ENCODE data around the gene LAMTOR1.
"Not testable (repeated sequence)": the region's sequence is repeated elsewhere in the genome, so short reads cannot be mapped to it uniquely, and the experiment has no call there.

The LAMTOR1 gene

DNA sequence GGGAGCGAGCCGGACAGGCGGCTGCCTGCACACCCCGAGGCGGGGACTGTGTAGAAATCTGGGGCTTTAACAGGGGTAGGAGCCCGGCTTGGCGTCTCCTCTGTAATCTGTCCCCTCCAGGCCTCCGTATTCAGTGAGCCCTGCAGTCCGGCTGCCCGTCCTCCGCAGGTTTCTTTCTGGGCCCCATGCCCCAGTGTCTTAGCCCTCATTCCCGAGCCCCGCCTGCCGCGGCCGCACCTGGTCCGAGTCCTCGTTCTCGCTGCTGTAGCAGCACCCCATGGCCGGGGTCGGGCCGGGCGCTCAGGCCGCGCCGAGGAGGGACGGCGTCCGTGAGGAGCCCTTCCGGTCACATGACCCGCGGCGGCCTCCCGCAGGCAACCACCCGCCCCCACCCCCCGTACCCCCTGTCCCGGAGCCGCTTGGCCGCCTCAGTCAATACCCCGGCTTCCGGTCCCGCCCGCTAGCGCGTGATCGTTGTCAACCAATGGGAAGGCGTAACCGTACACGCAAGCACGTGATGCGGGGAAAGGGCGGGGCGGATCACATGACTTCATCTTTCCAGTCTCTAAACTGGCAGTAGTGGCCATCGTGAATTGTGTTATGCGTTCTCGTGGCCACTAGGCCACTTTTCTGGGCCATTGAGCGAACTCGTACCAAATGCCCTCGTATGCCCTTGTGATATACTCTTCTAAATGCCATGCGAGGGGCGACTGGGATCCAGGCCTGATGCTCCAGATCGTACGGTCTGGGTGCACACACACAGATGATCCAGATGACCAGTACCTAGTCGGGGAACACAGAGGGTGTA, at the start of gene LAMTOR1:
Gene LAMTOR1 (minus strand): TSS at position 352 of the 808 bp plus-strand sequence. CDS start 73 bp downstream, at position 279.
- peak; percentile 99 for DNase-seq

DNA sequence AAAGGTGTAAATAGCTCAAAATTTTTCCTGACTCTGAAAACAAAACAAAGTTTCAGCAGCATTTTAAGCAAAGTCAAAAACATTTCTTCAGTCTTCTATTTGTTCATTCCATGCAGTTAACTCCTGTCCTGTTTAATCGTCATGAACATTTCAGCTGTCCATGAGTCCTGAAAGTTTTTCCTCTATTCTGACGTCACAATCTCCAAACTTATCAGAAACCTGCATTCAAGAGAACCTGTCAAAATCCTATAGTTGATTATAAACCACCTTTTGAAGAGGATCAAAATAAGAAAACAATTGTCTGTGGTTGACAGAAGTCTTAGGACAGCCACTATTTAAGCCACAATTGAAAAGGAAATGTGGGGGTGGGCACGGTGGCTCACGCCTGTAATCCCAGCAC, 47.8 kb upstream of the LAMTOR1 start:
- no peak for DNase-seq

- DNase-seq = no peak
Observed at GRCh38 chr11:72146625-72147024, 43.5 kb upstream of the LAMTOR1 start.

- DNase-seq = no peak
Observed at GRCh38 chr11:72144807-72145565, 41.9 kb upstream of the LAMTOR1 start.

- not testable (repeated sequence) for DNase-seq
Observed at GRCh38 chr11:72142543-72142942, 39.4 kb upstream of the LAMTOR1 start.

DNA sequence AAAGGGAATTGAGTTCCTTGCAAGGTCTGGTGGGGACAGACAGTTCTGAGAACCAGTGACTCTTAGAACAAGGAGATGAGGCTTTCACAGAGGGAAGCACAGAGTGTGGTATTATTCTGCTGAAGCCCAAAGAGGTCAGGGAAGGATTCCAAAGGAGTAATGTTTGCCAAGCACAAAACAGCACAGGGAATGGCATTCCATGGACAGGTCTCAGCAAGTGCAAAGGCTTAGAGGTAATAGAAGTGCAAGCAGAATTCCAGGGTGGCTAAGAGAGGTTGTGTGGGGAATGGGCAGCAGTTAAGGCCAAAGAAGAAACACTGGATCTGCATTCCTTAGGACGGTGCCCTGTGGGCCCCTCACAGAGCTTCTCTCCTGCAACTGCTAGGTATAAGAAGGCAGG, 39.0 kb upstream of the LAMTOR1 start:
- not testable (repeated sequence) for DNase-seq

DNA sequence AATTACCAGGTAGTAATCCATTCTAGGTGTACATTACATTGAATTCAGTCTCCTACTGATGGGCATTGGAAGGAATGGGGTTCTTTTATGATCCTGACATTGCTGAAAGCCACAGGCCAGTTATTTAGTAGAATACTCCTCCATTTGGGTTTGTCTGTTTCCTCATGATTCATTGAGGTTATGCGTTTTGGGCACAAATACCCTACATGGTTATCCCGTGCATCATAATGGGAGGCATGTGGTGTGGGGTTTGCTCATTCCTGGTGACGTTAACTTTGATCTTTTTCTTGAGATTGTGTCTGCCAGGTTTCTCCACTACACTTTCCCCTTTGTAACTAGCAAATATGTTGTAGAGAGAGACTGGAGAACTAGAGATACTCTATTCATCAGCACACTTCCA, 38.0 kb upstream of the LAMTOR1 start:
- no peak for DNase-seq

GRCh38 chr11:72140661-72141060, 37.6 kb upstream of the LAMTOR1 start:
- no peak for DNase-seq

DNA sequence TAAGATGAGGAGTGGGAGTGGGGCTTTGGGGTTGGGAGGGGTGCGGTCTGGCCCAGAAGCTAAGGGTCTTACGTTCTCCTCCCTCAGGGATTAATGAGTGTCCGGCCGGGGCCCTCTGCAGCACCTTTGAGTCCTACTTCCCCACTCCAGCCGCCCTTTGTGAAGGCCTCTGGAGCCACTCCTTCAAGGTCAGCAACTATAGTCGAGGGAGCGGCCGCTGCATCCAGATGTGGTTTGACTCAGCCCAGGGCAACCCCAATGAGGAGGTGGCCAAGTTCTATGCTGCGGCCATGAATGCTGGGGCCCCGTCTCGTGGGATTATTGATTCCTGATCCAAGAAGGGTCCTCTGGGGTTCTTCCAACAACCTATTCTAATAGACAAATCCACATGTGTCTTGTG, 36.4 kb upstream of the LAMTOR1 start:
- no peak for DNase-seq

DNA sequence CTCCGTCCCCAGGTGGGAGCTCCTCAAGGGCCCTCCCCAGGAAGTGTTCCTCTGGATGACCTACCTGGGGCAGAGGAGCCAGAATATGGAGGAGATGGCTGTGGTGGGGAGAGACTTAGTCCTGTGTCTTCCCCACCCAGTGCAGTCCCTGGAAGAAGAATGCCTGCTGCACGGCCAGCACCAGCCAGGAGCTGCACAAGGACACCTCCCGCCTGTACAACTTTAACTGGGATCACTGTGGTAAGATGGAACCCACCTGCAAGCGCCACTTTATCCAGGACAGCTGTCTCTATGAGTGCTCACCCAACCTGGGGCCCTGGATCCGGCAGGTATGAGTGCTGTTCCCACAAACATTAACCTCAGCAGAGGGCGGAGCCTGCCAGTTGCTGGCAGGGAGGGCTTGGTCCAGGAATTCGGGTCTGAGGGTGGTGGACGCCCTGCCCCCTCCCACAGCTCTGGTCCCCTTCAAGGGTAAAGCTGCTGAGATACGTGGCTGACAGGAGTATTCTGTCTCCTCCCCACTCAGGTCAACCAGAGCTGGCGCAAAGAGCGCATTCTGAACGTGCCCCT, 35.8 kb upstream of the LAMTOR1 start:
- DNase-seq = no peak

- DNase-seq = no peak
Observed at GRCh38 chr11:72136684-72137262, 33.7 kb upstream of the LAMTOR1 start.

DNA sequence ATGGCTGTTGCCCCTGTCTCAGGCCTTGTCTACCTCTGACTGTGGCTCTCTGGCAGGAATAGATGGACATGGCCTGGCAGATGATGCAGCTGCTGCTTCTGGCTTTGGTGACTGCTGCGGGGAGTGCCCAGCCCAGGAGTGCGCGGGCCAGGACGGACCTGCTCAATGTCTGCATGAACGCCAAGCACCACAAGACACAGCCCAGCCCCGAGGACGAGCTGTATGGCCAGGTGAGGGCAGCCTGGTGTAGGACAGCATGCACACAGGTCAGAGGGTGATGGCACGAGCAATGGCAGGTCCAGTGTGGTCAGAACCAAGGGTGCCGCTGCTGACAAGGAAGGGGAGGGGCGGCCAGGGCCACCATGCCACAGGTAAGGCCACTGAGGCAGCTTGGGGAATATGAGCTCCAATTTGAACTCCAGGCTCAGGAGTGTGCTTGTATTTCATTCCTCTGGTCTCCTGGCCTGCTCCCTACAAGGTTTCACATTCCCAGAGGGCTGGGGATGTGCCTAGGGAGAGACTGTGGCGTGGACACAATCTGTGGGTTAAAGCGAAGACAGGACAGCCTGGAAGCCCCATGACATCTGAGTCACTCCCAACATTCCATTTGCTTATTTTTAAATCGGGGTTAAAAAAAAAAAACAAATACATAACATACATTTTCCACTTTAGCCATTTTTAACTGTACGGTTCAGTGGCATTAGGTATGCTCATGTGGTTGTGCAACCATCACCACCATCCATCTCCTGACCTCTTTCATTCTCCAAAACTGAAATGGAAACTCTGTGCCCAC, 33.0 kb upstream of the LAMTOR1 start:
- no peak for DNase-seq

DNA sequence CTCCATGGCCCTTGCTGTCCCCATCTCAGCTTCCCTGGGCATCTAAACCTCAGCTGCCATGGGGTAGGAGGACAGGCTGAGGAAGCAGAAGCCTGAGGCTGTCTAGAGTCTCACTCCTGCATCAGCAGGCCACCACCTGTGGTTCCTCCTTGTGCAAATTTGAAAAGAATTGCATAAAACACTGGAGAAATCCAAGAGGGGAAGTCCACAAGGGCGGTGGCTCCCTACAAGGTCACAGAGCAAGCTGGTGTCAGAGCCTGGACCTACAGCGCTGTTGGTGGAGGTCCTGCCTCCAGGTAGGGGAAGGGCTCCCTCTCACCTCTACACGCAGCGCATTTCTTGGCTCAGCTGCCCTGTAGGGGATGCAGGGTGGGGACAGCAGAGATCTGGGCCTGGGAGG, 32.4 kb upstream of the LAMTOR1 start, which contains the start of gene FOLR3:
Gene FOLR3 (plus strand): TSS at position 253 of the 400 bp plus-strand sequence. CDS start 228 bp downstream, outside the sequence.
- not testable (repeated sequence) for DNase-seq

- no peak for DNase-seq
Observed at GRCh38 chr11:72132646-72133045, 29.5 kb upstream of the LAMTOR1 start.

DNA sequence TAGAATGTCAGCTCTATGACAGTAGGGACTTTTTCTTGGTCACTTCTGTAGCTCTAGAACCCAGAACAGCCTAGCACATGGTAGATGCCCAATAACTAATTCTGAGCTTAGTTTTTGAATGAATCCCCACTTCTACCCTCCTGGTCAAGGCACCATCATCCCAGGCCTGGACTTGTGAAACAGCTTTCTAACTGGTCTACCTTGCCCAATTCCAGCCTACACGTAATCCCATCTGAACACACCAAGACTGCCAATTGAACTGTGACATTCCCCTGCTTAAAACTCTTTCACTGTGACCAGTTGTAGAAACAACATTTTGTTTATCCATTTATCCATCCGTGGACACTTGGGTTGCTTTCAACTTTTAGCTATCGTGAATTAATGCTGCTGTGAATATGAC, 26.3 kb upstream of the LAMTOR1 start:
- no peak for DNase-seq

DNA sequence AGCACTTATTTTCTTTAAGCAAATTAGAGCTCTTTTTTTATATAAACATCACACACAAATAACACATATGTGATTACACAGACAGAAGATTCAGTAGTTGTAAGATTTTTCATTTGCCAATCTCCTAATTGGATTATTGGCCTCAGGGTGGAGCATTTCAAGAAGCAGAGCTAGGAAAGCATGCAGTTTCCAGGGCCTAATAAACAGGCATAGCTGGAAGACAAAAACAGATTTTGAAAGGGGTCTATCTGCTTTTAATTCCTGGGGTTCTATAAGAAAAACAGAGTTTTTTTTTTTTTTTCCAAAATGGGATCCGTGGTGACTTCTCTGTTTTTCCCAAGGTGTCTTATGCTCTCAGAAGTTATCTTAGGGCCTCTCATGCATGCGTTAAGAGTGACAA, 24.8 kb upstream of the LAMTOR1 start:
- no peak for DNase-seq

- DNase-seq = no peak
Observed at GRCh38 chr11:72125956-72126355, 22.9 kb upstream of the LAMTOR1 start.

GRCh38 chr11:72124046-72124445, 20.9 kb upstream of the LAMTOR1 start:
- no peak for DNase-seq

DNA sequence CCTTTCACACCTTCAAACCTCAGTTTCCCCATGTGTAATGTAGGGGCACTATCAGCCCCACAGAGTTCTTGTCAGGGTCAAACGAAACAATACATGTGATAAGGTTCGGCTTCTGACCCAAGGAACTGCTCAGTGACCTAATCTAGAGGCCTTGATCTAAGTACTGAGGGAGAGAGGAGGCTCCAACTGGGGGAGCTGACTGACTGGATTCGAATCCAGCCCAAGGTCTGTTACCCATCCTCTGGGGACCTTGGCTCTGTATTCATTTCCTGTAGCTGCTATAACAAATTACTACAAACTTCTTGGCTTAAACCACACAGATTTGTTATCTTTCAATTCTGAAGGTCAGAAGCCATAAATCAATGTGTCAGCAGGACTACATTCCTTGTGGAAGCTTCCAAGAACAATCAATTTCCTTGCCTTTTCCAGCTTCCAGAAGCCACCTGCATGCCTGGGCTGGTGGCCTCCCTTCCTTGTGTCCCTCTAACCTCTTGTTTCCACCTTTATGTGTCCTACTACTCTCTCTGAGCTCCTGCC, 20.1 kb upstream of the LAMTOR1 start:
- no peak for DNase-seq

DNA sequence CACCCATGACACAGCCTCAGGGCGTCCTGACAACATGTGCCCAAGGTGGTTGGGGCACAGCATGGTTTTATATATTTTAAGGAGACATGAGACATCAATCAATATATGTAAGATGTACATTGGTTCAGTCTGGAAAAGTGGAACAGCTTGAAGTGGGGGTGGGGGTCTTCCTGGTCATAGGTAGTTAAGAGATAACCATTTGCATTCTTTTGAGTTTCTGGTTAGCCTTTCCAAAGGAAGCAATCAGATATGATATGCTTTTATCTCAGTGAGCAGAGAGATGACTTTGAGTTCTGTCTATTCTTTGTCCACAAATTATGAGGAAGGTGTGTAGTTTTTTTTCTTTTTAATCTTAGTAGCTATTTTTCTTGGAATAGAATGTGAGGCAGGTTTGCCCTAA, 19.5 kb upstream of the LAMTOR1 start:
- no peak for DNase-seq

GRCh38 chr11:72120930-72121329, 17.8 kb upstream of the LAMTOR1 start:
- no peak for DNase-seq

GRCh38 chr11:72119198-72119597, 16.1 kb upstream of the LAMTOR1 start:
- no peak for DNase-seq
